Neural progenitor cell (in vitro differentiated cells): ENCODE measurements around the gene IGFL4.

ENCODE experiments used
- EZH2phosphoT487 ChIP-seq: fragments of 200-600 bp; sonication (generic); IDR thresholded peaks from 2 replicates; pipeline ENCODE4 v1.6.1; 2017; ENCODE audit warnings: antibody characterized with exemption
- TF ChIP-seq, protein P1 (sequence below): fragments of 200-600 bp; sonication (generic); IDR thresholded peaks from 2 replicates; pipeline ENCODE4 v1.5.1; 2017; ENCODE audit warnings: antibody characterized with exemption, mild to moderate bottlenecking

DNA sequence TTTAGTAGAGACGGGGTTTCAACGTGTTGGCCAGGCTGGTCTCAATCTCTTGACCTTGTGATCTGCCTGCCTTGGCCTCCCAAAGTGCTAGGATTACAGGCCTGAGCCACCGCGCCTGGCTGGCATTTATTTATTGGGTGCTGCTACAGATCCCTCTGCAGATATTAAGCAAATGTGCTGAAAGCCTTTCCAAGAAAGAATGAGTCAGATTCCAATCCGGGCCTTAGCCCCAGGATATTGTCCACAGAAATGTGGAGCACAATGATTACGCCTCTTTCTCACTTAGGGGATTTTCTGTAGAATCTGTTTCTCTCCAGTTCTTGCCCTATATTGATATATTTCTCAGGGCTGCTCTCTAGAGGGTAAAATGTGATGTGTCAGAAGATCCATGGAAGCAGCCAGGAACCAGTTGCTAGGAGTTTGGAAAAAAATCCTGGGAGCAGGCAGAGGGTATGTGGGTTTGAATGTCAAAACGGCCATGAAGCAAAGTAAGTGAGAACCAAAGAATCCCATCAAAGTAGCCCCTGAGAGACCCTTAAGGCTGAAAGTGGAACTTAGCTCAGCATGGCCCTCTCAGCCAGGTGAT, 24.8 kb upstream of the IGFL4 start:
- TF ChIP-seq, protein P1, sequence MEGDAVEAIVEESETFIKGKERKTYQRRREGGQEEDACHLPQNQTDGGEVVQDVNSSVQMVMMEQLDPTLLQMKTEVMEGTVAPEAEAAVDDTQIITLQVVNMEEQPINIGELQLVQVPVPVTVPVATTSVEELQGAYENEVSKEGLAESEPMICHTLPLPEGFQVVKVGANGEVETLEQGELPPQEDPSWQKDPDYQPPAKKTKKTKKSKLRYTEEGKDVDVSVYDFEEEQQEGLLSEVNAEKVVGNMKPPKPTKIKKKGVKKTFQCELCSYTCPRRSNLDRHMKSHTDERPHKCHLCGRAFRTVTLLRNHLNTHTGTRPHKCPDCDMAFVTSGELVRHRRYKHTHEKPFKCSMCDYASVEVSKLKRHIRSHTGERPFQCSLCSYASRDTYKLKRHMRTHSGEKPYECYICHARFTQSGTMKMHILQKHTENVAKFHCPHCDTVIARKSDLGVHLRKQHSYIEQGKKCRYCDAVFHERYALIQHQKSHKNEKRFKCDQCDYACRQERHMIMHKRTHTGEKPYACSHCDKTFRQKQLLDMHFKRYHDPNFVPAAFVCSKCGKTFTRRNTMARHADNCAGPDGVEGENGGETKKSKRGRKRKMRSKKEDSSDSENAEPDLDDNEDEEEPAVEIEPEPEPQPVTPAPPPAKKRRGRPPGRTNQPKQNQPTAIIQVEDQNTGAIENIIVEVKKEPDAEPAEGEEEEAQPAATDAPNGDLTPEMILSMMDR = no peak
- TF ChIP-seq EZH2phosphoT487 = no peak
